HepG2 (cell line): ENCODE data around the gene B4GALT1. TPM values are rescaled to one million over a fixed set of nuclear protein-coding genes. Genes with fewer than 3 reads are reported as not detected.

Experiments
- DRAP1 ChIP-seq: IDR thresholded peaks from 2 replicates; pipeline ENCODE4 v1.6.1; 2016; ENCODE audit warnings: missing genetic modification reagents, missing compliant biosample characterization
- FOXK2 ChIP-seq: fragments of 450-650 bp; IDR thresholded peaks from 2 replicates; pipeline ENCODE4 v1.6.1; 2016
- HMGA1 ChIP-seq: sonication (generic); formaldehyde crosslinking; conservative IDR thresholded peaks from 2 replicates; pipeline ENCODE4 v1.4.0; 2020; ENCODE audit warnings: missing genetic modification reagents
- ONECUT2 ChIP-seq: sonication (generic); formaldehyde crosslinking; IDR thresholded peaks from 2 replicates; pipeline ENCODE4 v1.4.0; 2020; ENCODE audit warnings: missing genetic modification reagents
- RBFOX2 ChIP-seq: fragments of 200-400 bp; formaldehyde crosslinking; IDR thresholded peaks from 2 replicates; pipeline ENCODE4 v1.6.1; 2017; ENCODE audit warnings: low read depth, mild to moderate bottlenecking, low read length
- RBM22 ChIP-seq: fragments of 200-400 bp; formaldehyde crosslinking; optimal IDR thresholded peaks from 2 replicates; pipeline ENCODE3; 2017; ENCODE audit warnings: mild to moderate bottlenecking, low read length, moderate library complexity
- RCOR2 ChIP-seq: IDR thresholded peaks from 2 replicates; pipeline ENCODE4 v1.6.1; 2016; ENCODE audit warnings: missing biosample characterization, missing genetic modification reagents
- SRF ChIP-seq: IDR thresholded peaks from 2 replicates; pipeline ENCODE4 v1.6.1; 2011; ENCODE audit warnings: mild to moderate bottlenecking, low read depth, low read length, moderate library complexity
- TBX3 ChIP-seq: fragments of 450-650 bp; IDR thresholded peaks from 2 replicates; pipeline ENCODE4 v1.6.1; 2017; ENCODE audit warnings: antibody characterized with exemption, mild to moderate bottlenecking, inconsistent platforms, borderline replicate concordance
- ZBTB20 ChIP-seq: sonication (generic); formaldehyde crosslinking; IDR thresholded peaks from 2 replicates; pipeline ENCODE4 v1.8.1; 2023; ENCODE audit warnings: missing genetic modification reagents, low read depth, mild to moderate bottlenecking, borderline replicate concordance
- ZEB1 ChIP-seq: IDR thresholded peaks from 2 replicates; pipeline ENCODE4 v1.6.1; 2012; ENCODE audit warnings: mild to moderate bottlenecking, low read depth, inconsistent platforms; ENCODE audit not compliant: insufficient replicate concordance
- ZNF24 ChIP-seq: fragments of 450-650 bp; IDR thresholded peaks from 2 replicates; pipeline ENCODE4 v1.6.1; 2017; ENCODE audit warnings: antibody characterized with exemption, mild to moderate bottlenecking
- ZNF335 ChIP-seq: sonication (generic); formaldehyde crosslinking; IDR thresholded peaks from 2 replicates; pipeline ENCODE4 v1.4.0; 2020; ENCODE audit warnings: missing genetic modification reagents
- ZNF484 ChIP-seq: sonication (generic); formaldehyde crosslinking; IDR thresholded peaks from 2 replicates; pipeline ENCODE4 v1.5.1; 2020; ENCODE audit warnings: mild to moderate bottlenecking, low read depth, missing genetic modification reagents, borderline replicate concordance
- ZNF619 ChIP-seq: sonication (generic); formaldehyde crosslinking; IDR thresholded peaks from 2 replicates; pipeline ENCODE4 v1.4.0; 2020; ENCODE audit warnings: mild to moderate bottlenecking, missing genetic modification reagents
- ZNF644 ChIP-seq: IDR thresholded peaks from 2 replicates; pipeline ENCODE4 v1.6.1; 2016; ENCODE audit warnings: low read depth
- ZNF772 ChIP-seq: sonication (generic); formaldehyde crosslinking; IDR thresholded peaks from 2 replicates; pipeline ENCODE4 v1.5.0; 2020; ENCODE audit warnings: mild to moderate bottlenecking, missing genetic modification reagents
- polyA plus RNA-seq, 8 experiments: library from polyadenylated mRNA; depleted of rRNA in 3 of 8; stranded (reverse) in 7 of 8; unstranded in 1 of 8; fragments of >200 nt; fragmentation: Illumina TruSeq in 4 of 8; extraction: Trizol in 4 of 8; gene quantifications; 2 replicates each; pipeline versions ENCODE4 v1.2.1 to v1.2.3, GENCODE V29; 2011 to 2016; ENCODE audit warnings: low read depth in 4 of 8, missing spikeins in 1 of 8, mixed read lengths in 1 of 8; ENCODE audit not compliant: insufficient read depth in 1 of 8
- total RNA-seq, 5 experiments: library from RNA; depleted of rRNA; stranded (reverse); fragments of >200 nt; fragmentation: Illumina TruSeq; extraction: Trizol; gene quantifications; 2 replicates each; pipeline ENCODE4 v1.2.3, GENCODE V29; 2016; ENCODE audit warnings: low read depth in 1 of 5
- TF ChIP-seq, protein P1 (sequence below): sonication (generic); formaldehyde crosslinking; IDR thresholded peaks from 2 replicates; pipeline ENCODE4 v1.4.0; 2020; ENCODE audit warnings: missing genetic modification reagents
- TF ChIP-seq, protein P2 (sequence below): IDR thresholded peaks from 2 replicates; pipeline ENCODE4 v1.6.1; 2016; ENCODE audit warnings: low read depth
- TF ChIP-seq, protein P3 (sequence below): IDR thresholded peaks from 2 replicates; pipeline ENCODE4 v1.4.0; 2020; ENCODE audit warnings: mild to moderate bottlenecking, missing genetic modification reagents
- TF ChIP-seq, protein P4 (sequence below): sonication (generic); formaldehyde crosslinking; IDR thresholded peaks from 2 replicates; pipeline ENCODE4 v1.4.0; 2020; ENCODE audit warnings: missing genetic modification reagents, borderline replicate concordance

Gene B4GALT1
- total and polyA plus RNA-seq, 2 of the 13 experiments (the other 11 are each of a cell fraction or from before 2014, with no cell fraction given): 15.7 to 33.5 TPM

- 0 out of 2 replicates have a peak, but pooled peaks have one; percentile 6 for TF ChIP-seq SRF
- no peak for TF ChIP-seq ONECUT2 (CRISPR knock-in tag)
- no peak for TF ChIP-seq ZEB1
- TF ChIP-seq TBX3: no peak
- no peak for TF ChIP-seq HMGA1
- TF ChIP-seq ZNF484 (CRISPR knock-in tag): no peak
- no peak for TF ChIP-seq RBM22
- TF ChIP-seq ZNF644 (CRISPR knock-in tag): no peak; the same call in 1 of the 2 replicates
- TF ChIP-seq DRAP1 (CRISPR knock-in tag): no peak
- no peak for TF ChIP-seq ZNF24
- TF ChIP-seq, protein P1, sequence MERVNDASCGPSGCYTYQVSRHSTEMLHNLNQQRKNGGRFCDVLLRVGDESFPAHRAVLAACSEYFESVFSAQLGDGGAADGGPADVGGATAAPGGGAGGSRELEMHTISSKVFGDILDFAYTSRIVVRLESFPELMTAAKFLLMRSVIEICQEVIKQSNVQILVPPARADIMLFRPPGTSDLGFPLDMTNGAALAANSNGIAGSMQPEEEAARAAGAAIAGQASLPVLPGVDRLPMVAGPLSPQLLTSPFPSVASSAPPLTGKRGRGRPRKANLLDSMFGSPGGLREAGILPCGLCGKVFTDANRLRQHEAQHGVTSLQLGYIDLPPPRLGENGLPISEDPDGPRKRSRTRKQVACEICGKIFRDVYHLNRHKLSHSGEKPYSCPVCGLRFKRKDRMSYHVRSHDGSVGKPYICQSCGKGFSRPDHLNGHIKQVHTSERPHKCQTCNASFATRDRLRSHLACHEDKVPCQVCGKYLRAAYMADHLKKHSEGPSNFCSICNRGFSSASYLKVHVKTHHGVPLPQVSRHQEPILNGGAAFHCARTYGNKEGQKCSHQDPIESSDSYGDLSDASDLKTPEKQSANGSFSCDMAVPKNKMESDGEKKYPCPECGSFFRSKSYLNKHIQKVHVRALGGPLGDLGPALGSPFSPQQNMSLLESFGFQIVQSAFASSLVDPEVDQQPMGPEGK (CRISPR knock-in tag): peak; percentile 59
- no peak for TF ChIP-seq ZNF335
- no peak for TF ChIP-seq RBFOX2
- no peak for TF ChIP-seq ZNF619 (CRISPR knock-in tag)
- 0 out of 2 replicates have a peak, but pooled peaks have one; percentile 19 for TF ChIP-seq FOXK2
- TF ChIP-seq ZBTB20: no peak
- TF ChIP-seq, protein P2, sequence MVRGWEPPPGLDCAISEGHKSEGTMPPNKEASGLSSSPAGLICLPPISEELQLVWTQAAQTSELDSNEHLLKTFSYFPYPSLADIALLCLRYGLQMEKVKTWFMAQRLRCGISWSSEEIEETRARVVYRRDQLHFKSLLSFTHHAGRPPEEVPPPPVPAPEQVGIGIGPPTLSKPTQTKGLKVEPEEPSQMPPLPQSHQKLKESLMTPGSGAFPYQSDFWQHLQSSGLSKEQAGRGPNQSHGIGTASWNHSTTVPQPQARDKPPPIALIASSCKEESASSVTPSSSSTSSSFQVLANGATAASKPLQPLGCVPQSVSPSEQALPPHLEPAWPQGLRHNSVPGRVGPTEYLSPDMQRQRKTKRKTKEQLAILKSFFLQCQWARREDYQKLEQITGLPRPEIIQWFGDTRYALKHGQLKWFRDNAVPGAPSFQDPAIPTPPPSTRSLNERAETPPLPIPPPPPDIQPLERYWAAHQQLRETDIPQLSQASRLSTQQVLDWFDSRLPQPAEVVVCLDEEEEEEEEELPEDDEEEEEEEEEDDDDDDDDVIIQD (CRISPR knock-in tag): no peak
- TF ChIP-seq, protein P3, sequence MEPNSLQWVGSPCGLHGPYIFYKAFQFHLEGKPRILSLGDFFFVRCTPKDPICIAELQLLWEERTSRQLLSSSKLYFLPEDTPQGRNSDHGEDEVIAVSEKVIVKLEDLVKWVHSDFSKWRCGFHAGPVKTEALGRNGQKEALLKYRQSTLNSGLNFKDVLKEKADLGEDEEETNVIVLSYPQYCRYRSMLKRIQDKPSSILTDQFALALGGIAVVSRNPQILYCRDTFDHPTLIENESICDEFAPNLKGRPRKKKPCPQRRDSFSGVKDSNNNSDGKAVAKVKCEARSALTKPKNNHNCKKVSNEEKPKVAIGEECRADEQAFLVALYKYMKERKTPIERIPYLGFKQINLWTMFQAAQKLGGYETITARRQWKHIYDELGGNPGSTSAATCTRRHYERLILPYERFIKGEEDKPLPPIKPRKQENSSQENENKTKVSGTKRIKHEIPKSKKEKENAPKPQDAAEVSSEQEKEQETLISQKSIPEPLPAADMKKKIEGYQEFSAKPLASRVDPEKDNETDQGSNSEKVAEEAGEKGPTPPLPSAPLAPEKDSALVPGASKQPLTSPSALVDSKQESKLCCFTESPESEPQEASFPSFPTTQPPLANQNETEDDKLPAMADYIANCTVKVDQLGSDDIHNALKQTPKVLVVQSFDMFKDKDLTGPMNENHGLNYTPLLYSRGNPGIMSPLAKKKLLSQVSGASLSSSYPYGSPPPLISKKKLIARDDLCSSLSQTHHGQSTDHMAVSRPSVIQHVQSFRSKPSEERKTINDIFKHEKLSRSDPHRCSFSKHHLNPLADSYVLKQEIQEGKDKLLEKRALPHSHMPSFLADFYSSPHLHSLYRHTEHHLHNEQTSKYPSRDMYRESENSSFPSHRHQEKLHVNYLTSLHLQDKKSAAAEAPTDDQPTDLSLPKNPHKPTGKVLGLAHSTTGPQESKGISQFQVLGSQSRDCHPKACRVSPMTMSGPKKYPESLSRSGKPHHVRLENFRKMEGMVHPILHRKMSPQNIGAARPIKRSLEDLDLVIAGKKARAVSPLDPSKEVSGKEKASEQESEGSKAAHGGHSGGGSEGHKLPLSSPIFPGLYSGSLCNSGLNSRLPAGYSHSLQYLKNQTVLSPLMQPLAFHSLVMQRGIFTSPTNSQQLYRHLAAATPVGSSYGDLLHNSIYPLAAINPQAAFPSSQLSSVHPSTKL: peak; percentile 69
- 0 out of 2 replicates have a peak, but pooled peaks have one; percentile 21 for TF ChIP-seq RCOR2 (CRISPR knock-in tag)
- TF ChIP-seq, protein P4, sequence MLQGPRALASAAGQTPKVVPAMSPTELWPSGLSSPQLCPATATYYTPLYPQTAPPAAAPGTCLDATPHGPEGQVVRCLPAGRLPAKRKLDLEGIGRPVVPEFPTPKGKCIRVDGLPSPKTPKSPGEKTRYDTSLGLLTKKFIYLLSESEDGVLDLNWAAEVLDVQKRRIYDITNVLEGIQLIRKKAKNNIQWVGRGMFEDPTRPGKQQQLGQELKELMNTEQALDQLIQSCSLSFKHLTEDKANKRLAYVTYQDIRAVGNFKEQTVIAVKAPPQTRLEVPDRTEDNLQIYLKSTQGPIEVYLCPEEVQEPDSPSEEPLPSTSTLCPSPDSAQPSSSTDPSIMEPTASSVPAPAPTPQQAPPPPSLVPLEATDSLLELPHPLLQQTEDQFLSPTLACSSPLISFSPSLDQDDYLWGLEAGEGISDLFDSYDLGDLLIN (CRISPR knock-in tag): no peak
- 0 out of 2 replicates have a peak, but pooled peaks have one; percentile 24 for TF ChIP-seq ZNF772 (CRISPR knock-in tag)
These were observed 4.3 kb downstream of the B4GALT1 start (continued) for GRCh38 chr9:33162721-33163311.
